Memory B cell (primary cell): Measurements from ENCODE around the gene TSHZ3.

Experiments used
- ATAC-seq: fragments of 150-1000 bp; cut with Tn5 transposase; 2 replicates; pipeline ENCODE4 v1.10.0; 2021; ENCODE audit warnings: low read depth, mild to moderate bottlenecking, moderate library complexity
- DNase-seq, 2 donors: peaks; one replicate each; pipeline ENCODE4 v3.0.0; 2022; ENCODE audit warnings: low spot score in 2 of 2
- H3K27ac Mint-ChIP-seq: one replicate; pipeline ENCODE4 v1.8.0; 2022; ENCODE audit warnings: mild to moderate bottlenecking, moderate library complexity, mixed read lengths
- H3K27me3 Mint-ChIP-seq: one replicate; pipeline ENCODE4 v1.8.0; 2022; ENCODE audit warnings: mixed read lengths
- H3K36me3 Mint-ChIP-seq: one replicate; pipeline ENCODE4 v1.8.0; 2022; ENCODE audit warnings: mild to moderate bottlenecking, mixed read lengths
- H3K4me1 Mint-ChIP-seq: one replicate; pipeline ENCODE4 v1.8.0; 2022; ENCODE audit warnings: mixed read lengths
- H3K4me3 Mint-ChIP-seq: one replicate; pipeline ENCODE4 v1.8.0; 2022; ENCODE audit warnings: mild to moderate bottlenecking, moderate library complexity, mixed read lengths
- H3K9me3 Mint-ChIP-seq: one replicate; pipeline ENCODE4 v1.8.0; 2022; ENCODE audit warnings: mixed read lengths

Gene TSHZ3

DNA sequence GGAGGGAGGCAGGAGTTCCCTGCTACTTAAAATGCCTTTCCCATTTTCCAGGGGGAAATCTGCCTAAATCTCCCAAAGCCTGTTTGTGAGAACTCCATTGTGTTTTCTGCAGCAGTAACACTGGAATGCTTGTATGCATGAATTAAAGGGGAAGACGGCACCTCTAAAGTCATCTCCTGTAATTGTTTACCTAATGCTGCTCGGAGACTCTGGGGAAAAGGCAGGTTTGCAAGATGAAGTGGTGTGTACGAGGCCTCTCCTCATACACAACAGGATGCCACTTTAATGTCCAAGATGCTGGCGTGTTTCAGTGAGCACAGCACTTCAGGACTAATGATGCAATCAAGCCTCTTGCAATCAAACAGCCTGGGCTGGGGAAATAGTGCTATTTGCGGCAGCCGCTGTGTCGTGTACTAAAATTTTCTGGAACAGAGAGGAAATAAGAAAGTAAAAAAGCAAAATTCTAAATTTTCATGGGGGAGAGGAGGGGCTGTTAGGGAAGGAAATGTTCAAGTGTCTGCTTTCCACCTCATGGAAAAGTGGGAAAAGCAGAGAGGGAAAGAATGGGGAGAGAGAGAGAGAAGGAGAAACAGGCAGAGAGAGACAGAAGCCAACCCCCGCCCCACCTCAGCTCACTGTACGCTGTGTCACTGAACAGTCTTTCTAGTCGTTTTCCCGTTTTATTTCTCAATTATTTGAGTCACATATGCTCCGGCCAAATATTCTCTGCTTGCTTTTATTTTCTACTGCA, 32.9 kb downstream of the TSHZ3 start:
- Mint-ChIP-seq H3K9me3 (peaks cover 1% of the 10 kb centered on the region), H3K4me1 (no peaks in the 10 kb centered on the region), H3K4me3 (no peak overlapping the region), H3K36me3 (no peaks in the 10 kb centered on the region), H3K27me3 (no peaks in the 10 kb centered on the region), H3K27ac (no peak overlapping the region)
- ATAC-seq (no peak), DNase-seq (no peak)

DNA sequence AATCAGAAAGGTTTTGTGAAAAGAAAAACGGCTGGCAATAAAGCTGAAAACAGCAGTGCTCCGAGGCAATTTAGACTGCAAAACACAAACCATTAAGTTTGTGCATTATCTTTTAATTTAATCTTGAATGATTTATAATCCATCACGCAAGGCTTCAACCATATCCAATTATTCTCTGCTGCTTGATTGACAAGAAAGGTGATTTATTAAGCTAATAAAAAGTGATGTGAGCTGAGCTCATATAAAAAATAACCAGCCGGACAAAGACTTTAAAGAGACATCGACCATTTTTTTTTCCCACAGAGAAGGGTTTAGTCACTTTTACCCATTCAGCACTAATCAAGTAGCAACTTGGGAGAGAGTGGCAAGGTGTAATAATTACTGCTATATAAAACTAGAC, 33.6 kb downstream of the TSHZ3 start:
- Mint-ChIP-seq H3K27me3 (no peaks in the 10 kb centered on the region), H3K4me3 (no peak overlapping the region), H3K9me3 (peaks cover 1% of the 10 kb centered on the region), H3K4me1 (no peaks in the 10 kb centered on the region), H3K27ac (no peak overlapping the region), H3K36me3 (no peaks in the 10 kb centered on the region)
- DNase-seq (no peak), ATAC-seq (no peak)

DNA sequence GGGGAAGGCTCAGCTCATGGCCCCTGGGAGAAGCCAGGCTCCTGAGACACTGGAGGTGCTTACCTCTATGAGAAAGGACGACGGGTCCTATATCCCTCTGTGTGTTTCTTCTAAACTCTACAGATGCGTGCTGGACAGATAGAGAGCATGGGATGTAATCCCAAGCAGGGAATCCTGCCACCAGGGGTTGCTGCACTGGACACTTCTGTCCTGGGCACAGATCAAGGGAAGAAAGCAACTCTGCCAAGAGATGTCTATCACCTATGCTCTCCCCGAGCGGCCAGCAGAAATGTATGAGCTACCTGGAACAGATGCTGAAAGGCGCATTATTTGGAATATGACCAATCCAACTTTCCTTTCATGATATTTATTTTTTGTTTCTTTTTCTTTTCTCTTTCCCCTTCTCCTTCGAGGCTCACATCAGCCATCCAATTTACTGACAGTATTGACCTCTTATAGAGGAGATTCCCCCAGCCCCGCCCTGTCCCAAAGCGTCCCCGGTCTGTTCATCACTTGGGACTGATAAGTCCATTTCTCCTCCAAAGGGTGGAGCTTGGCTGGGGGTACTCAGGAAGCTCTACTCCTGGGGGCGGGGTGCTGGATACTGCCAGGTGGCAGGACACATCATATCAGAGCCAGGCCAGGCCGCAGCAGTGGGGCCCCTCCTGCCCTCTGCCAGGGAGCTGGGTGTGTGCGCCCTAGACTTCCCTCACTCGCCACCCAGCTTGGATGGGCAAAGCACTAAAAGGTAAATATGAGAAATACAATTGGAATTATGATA, 34.2 kb downstream of the TSHZ3 start:
- H3K27ac Mint-ChIP-seq = no peak overlapping the region

DNA sequence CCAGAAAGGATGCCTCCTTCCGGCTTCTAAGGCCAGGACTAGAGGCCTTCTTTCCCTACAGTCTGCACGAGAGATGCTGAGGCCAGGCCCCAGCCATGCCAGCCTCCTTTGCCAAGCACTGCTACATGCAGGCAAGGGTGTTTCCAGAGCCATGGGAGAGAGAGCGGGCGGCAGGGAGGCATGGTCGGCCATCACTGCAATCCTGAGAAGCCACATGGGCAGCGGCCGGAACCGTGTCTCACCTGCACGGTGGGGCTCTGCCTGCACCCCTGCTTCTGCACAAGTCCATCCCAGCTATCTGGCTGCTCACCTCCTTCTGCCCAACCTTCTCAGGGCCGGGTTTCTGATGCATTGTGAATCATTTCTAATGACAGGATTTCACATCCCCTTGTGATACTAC, 35.1 kb downstream of the TSHZ3 start:
- no peak for ATAC-seq
- Mint-ChIP-seq H3K36me3 (no peaks in the 10 kb centered on the region), H3K27ac (no peak overlapping the region), H3K27me3 (no peaks in the 10 kb centered on the region), H3K4me3 (no peak overlapping the region), H3K9me3 (no peaks in the 10 kb centered on the region), H3K4me1 (peaks cover 2% of the 10 kb centered on the region)
- DNase-seq = no peak

More for the DNA sequence above, 34.2 kb downstream of the TSHZ3 start:
- DNase-seq = no peak
- ATAC-seq = no peak
- H3K27me3 Mint-ChIP-seq = no peaks in the 10 kb centered on the region
- H3K36me3 Mint-ChIP-seq = no peaks in the 10 kb centered on the region
- no peak overlapping the region for H3K4me3 Mint-ChIP-seq
- peaks cover under 1% of the 10 kb centered on the region for H3K4me1 Mint-ChIP-seq
- H3K9me3 Mint-ChIP-seq = no peaks in the 10 kb centered on the region

DNA sequence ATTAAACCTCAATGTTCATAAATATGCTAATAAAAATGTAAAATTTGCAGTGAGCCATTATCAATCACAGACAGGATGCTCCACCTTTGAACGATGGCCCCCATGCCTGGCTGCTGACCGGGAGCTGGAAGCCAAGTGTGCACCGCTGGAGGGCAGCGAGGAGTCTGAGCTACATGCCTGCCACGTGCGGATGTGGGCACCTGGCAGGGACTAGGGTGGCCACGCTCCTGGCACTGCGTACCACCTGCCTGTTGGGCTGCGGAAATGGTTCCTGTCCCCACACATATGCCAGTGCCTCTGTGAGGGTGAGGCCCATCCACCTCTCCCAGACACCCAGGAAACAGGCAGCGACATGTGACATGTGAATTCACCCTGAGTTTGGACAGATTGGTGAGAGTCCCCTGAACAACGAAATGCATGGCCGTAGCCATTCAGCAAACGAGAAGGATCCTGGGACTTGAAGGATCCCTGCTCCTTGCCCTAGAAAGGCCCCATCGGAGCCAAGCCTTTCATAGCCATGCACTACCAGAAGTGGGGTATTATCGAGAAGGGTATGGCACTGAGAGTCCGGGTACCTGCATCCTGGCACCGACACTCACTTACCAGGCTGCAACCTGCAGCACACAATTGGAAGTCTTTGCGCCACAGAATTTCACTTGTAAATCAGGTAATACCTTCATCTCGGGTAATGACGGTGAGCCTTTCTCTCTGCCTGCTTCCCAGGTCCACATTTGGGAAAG, 35.8 kb downstream of the TSHZ3 start:
- H3K27me3 Mint-ChIP-seq = no peaks in the 10 kb centered on the region

DNA sequence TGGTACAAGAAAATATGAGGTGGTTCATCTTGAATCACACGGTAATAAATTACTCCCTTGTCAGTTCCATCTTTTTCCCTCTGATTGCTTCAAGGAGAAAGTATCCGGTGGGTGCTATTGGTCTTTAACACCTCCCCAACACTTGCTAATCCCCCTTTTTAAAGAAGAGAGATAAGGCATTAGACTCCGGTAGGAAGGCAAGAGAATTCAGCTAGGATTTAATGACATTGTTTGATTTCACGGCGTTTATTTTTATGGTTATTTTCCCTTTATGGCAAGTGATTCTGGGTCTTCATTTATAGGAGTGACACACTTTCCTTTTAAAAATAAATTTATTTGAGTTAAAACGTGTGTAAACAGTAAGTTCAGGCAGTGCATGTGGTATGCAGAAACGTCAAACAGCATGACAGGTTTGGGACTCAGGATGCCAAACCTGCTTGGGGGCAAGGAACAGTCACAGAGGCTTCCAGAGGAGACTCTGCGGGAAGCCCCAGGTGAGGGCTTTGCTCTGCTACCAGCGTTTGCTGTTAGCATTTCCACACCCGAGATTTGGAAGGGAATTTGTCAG, 36.5 kb downstream of the TSHZ3 start:
- DNase-seq = no peak
- Mint-ChIP-seq H3K27ac (no peak overlapping the region), H3K4me1 (peaks cover 2% of the 10 kb centered on the region), H3K4me3 (no peak overlapping the region), H3K27me3 (no peaks in the 10 kb centered on the region), H3K36me3 (no peaks in the 10 kb centered on the region), H3K9me3 (no peaks in the 10 kb centered on the region)
- no peak for ATAC-seq

More for the DNA sequence above, 35.8 kb downstream of the TSHZ3 start:
- Mint-ChIP-seq H3K27ac (no peak overlapping the region), H3K4me1 (peaks cover 2% of the 10 kb centered on the region), H3K9me3 (no peaks in the 10 kb centered on the region), H3K36me3 (no peaks in the 10 kb centered on the region), H3K4me3 (no peak overlapping the region)
- no peak for DNase-seq
- ATAC-seq = no peak

DNA sequence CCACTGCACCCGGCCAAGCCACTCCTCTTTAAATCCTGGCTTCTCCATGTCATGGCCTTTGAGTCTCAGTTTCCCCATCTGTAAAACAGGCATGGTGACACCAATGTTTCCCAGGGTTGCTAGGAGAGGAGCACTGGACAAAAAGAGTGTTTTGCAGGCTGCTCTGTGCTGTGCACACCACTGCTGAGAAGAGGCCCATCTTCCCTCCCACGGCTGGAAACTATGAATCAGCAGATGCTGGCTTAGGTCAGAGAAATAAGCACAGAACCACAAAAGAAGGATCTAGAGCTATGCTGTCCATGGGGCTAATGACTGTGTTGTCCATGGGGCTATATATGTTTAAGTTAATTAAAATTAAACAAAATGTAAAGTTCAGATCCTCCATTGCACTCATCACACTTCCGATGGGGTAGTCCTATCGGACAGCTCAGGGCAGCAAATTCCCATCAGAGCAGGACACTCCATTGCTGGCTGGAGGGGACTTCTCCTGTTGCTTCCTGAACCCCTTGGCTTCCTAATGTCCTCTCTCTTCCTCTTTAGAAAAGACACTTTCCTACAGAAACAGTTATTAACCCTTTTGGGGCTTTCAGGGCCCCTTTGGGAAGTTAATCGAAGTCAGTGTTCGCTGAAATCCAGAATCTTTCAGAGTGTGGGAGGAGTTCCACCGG, 37.1 kb downstream of the TSHZ3 start:
- Mint-ChIP-seq H3K9me3 (no peaks in the 10 kb centered on the region), H3K36me3 (no peaks in the 10 kb centered on the region), H3K4me1 (peaks cover 2% of the 10 kb centered on the region), H3K27ac (no peak overlapping the region), H3K4me3 (no peak overlapping the region), H3K27me3 (no peaks in the 10 kb centered on the region)
- ATAC-seq = no peak
- no peak for DNase-seq

DNA sequence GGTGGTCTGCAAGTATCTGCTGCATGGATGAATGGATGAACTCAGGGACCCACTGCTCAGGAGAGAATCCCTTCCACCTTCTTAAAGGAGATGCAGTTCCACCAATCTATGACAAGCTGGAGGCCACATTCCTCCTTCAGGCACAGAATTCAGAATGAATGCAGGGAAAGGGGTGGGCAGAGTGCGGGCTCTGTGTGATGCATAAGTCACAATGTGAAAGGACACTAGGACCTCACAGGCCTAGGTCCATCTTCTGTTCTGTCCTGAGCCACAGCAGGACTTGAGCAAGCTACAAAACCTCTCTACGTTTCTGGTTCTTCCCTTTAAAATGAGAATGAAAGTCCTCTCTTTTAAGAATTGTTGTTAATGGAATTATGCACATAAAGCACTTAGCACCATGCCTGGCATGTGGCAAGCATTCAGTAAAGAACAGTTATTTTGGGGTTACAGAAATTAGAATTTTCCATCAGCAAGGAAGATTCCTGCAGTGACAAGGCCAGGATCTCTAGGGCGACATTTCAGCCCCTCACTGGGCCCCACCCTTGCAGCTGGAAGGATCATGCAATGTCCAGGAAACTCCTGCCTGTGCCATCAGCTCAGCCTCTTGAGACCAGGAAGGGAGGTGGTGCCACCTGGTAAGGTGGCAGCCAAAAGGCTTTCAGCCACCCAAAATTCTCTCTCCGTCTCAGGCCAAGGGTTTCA, 38.7 kb downstream of the TSHZ3 start:
- Mint-ChIP-seq H3K4me1 (peaks cover 2% of the 10 kb centered on the region), H3K9me3 (no peaks in the 10 kb centered on the region), H3K27ac (no peak overlapping the region), H3K27me3 (no peaks in the 10 kb centered on the region), H3K4me3 (no peak overlapping the region), H3K36me3 (no peaks in the 10 kb centered on the region)
- no peak for DNase-seq
- ATAC-seq = no peak

DNA sequence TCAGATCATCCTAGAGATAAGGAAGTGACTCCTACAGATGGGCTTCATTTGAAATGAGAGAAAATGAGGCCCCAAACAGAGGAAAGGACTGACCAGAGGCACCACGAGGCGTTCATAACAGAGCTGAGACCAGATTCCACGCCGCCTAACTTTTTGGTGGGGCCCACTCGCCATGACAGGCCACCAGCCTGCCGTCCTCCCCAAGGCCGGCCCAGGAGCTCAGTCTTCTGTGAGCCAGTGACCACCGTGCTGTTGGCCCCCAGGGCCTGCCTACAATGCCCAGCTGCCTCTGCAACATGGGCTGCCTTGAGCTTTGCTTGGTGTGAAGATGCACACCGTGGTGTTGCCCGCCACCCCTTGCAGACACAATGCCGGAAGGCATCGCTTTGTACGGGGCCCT, 40.5 kb downstream of the TSHZ3 start:
- ATAC-seq = no peak

DNA sequence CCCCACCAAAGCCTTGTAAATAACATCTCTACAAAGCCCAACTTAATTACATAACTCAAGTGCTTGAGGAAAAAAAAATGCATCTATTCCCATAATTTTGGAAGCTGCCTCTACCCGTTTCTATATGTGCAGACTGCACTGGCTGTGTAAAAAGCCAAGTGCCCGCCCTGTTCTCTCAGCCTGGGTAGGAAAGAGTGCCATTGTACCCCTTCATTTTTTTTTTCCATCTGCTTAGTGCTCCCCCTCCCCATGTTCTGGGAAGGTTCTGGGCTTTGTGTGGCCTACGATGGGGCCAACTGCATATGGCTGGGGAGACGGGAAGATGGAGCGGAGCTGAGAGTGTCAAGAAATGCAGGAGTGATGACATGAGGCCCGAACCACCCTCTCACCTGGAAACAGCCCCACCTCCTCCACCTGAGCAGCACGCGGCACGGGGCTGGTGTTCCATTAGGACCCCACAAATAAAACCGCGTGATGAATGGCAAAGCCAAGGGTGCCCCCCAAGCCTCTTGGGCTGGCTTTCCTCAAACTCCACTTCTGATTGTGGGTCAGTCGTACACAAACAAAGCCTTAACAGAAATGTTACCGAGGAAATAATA, 42.1 kb downstream of the TSHZ3 start:
- DNase-seq (no peak), ATAC-seq (no peak)
- Mint-ChIP-seq H3K4me1 (peaks cover 2% of the 10 kb centered on the region), H3K4me3 (no peak overlapping the region), H3K9me3 (no peaks in the 10 kb centered on the region), H3K27ac (no peak overlapping the region), H3K27me3 (no peaks in the 10 kb centered on the region), H3K36me3 (no peaks in the 10 kb centered on the region)

More for the DNA sequence above, 40.5 kb downstream of the TSHZ3 start:
- no peak overlapping the region for H3K4me3 Mint-ChIP-seq
- no peaks in the 10 kb centered on the region for H3K36me3 Mint-ChIP-seq
- no peak for DNase-seq
- no peaks in the 10 kb centered on the region for H3K27me3 Mint-ChIP-seq
- peaks cover 2% of the 10 kb centered on the region for H3K4me1 Mint-ChIP-seq
- no peak overlapping the region for H3K27ac Mint-ChIP-seq
- no peaks in the 10 kb centered on the region for H3K9me3 Mint-ChIP-seq

DNA sequence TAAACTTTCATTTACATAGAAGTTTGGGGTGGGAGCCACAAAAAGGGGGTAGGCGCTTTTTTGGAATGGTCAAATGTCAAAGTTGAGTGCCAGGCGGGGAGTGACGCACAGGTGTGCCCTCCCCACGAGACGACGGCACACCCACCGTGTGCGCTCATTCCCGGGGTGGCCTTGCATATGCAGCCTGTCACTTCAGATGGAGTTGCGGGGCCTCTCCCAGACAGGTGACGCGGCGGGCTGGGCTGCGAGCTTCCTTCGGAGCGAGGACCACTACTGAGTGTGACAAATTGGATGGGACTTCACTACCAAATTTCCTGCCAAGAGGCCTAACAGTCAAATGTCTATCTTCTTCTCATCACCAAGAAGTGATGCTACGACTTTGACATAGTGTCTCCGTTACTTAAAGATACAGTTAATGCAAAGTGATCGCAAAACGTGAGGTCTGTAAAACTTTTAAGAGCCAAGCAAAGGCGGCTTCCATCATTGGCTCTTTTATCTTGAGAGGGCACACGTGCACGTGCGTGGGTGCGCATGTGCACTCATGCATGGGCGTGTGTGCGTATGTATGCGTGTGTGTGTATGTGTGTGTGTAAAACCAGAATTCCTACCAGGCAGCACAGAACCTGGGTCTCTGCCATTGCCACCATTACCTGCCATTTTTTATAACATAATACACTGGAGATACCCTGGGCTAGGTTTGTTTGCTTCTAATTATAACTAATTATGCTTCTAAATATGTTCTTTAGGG, 43.1 kb downstream of the TSHZ3 start:
- Mint-ChIP-seq H3K36me3 (no peaks in the 10 kb centered on the region), H3K4me3 (no peak overlapping the region), H3K9me3 (no peaks in the 10 kb centered on the region), H3K27ac (no peak overlapping the region), H3K27me3 (no peaks in the 10 kb centered on the region), H3K4me1 (peaks cover 2% of the 10 kb centered on the region)
- DNase-seq (no peak), ATAC-seq (no peak)

DNA sequence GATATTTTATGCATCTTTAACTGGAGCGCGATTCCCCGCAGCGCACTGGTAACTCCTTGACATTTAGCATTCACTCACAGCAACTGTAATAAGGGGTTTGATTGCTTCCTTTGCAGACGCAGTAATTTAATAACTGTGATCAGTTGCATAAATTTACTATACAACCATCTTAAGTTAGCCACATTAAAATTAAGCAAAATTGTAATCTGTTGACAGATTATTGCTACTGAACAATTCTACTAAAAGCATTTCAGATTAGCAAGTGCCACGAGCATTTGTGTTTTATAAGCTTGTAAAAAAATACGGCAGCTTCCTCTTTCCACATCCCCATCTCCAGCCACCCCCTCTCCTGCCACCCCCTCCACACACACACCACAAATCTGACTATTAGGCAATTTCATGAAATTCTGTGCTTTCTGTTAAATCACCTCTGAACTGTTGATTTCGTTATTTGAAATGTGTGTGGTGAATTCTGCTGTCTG, 44.4 kb downstream of the TSHZ3 start:
- no peaks in the 10 kb centered on the region for H3K9me3 Mint-ChIP-seq
- no peak overlapping the region for H3K4me3 Mint-ChIP-seq
- no peak overlapping the region for H3K27ac Mint-ChIP-seq
- DNase-seq (no peak), ATAC-seq (no peak)
- H3K36me3 Mint-ChIP-seq = no peaks in the 10 kb centered on the region
- no peaks in the 10 kb centered on the region for H3K4me1 Mint-ChIP-seq
- H3K27me3 Mint-ChIP-seq = no peaks in the 10 kb centered on the region
